ENCODE results near the gene KCTD15.

Gene KCTD15

GRCh38 chr19:33772102-33772857 lies 24.4 kb upstream of the KCTD15 start:
- no peak for DNase-seq

GRCh38 chr19:33772858-33773180 lies 23.9 kb upstream of the KCTD15 start:
- no peak for DNase-seq

GRCh38 chr19:33773704-33774624 lies 22.7 kb upstream of the KCTD15 start:
- no peak for DNase-seq

GRCh38 chr19:33774751-33775150 lies 21.9 kb upstream of the KCTD15 start:
- no peak for DNase-seq

- DNase-seq = no peak
Measured at GRCh38 chr19:33775731-33776487, 20.8 kb upstream of the KCTD15 start.

- DNase-seq = no peak
Measured at GRCh38 chr19:33777351-33777750, 19.3 kb upstream of the KCTD15 start.

- no peak for DNase-seq
Measured at GRCh38 chr19:33777753-33778088, 18.9 kb upstream of the KCTD15 start.

- DNase-seq = peak; percentile 59
Measured at GRCh38 chr19:33778089-33778791, 18.4 kb upstream of the KCTD15 start.

GRCh38 chr19:33779849-33780248 lies 16.8 kb upstream of the KCTD15 start:
- no peak for DNase-seq

- no peak for DNase-seq
Measured at GRCh38 chr19:33780251-33780650, 16.4 kb upstream of the KCTD15 start.

- no peak for DNase-seq
Measured at GRCh38 chr19:33780746-33781145, 15.9 kb upstream of the KCTD15 start.

- no peak for DNase-seq
Measured at GRCh38 chr19:33781415-33781935, 15.2 kb upstream of the KCTD15 start.

GRCh38 chr19:33781996-33782395 lies 14.7 kb upstream of the KCTD15 start:
- DNase-seq = no peak

GRCh38 chr19:33784432-33784831 lies 12.2 kb upstream of the KCTD15 start:
- no peak for DNase-seq

GRCh38 chr19:33785795-33786194 lies 10.9 kb upstream of the KCTD15 start:
- no peak for DNase-seq

GRCh38 chr19:33788676-33789075 lies 8.0 kb upstream of the KCTD15 start:
- DNase-seq = no peak

GRCh38 chr19:33789344-33789743 lies 7.3 kb upstream of the KCTD15 start:
- no peak for DNase-seq

- DNase-seq = no peak
Measured at GRCh38 chr19:33794683-33795369, 1.8 kb upstream of the KCTD15 start.

GRCh38 chr19:33795370-33796163 lies 1.1 kb upstream of the KCTD15 start:
- DNase-seq = peak; percentile 55

- DNase-seq = no peak
Measured at GRCh38 chr19:33797802-33798671, 1.4 kb downstream of the KCTD15 start.

Data from NCI-H774 (cell line).